HG03066 (cell line): ENCODE results near the gene KIRREL2.
A peak's percentile ranks its signal among the peaks of the same experiment; 100 is the strongest.
"Not testable (repeated sequence)": the region's sequence is repeated elsewhere in the genome, so short reads cannot be mapped to it uniquely, and the experiment has no call there.

Source experiments
- ATAC-seq: cut with Tn5 transposase; IDR thresholded peaks from one replicate; pipeline ENCODE4 v1.9.1; 2021; ENCODE audit warnings: low read depth; ENCODE audit not compliant: unreplicated experiment

Gene KIRREL2

GRCh38 chr19:35895911-35896642 is 39.4 kb downstream of the KIRREL2 start:
- no peak for ATAC-seq

- ATAC-seq: no peak
Measured at GRCh38 chr19:35896643-35897040, 39.9 kb downstream of the KIRREL2 start.

- ATAC-seq: no peak
Measured at GRCh38 chr19:35897706-35898451, 41.2 kb downstream of the KIRREL2 start.

DNA sequence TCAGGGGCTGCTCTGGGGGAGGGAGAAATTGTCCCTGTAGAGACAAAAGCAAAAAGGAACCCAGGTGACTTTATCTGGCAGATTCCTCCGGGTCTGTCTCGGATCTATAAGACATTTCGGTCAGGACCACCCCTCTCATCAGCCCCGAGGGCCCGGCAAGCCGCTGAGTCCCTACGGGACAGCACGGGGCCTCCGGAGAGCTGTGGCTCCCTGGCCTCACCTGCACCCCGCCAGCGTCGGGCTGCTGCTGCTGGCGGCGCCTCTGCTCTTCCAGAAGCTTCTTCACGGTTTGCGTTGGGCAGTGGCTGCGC is 41.7 kb downstream of the KIRREL2 start:
- no peak for ATAC-seq

- peak; percentile 37 for ATAC-seq
Measured at GRCh38 chr19:35899547-35900214, 43.0 kb downstream of the KIRREL2 start.

- no peak for ATAC-seq
Measured at GRCh38 chr19:35901055-35901644, 44.4 kb downstream of the KIRREL2 start.

GRCh38 chr19:35901854-35902661 is 45.3 kb downstream of the KIRREL2 start, which contains the start of gene HCST:
Gene HCST, plus strand, starts transcription at chr19:35902529. Its CDS starts 65 bp downstream, at chr19:35902594.
- ATAC-seq: no peak

GRCh38 chr19:35902870-35903475 is 46.3 kb downstream of the KIRREL2 start:
- no peak for ATAC-seq

DNA sequence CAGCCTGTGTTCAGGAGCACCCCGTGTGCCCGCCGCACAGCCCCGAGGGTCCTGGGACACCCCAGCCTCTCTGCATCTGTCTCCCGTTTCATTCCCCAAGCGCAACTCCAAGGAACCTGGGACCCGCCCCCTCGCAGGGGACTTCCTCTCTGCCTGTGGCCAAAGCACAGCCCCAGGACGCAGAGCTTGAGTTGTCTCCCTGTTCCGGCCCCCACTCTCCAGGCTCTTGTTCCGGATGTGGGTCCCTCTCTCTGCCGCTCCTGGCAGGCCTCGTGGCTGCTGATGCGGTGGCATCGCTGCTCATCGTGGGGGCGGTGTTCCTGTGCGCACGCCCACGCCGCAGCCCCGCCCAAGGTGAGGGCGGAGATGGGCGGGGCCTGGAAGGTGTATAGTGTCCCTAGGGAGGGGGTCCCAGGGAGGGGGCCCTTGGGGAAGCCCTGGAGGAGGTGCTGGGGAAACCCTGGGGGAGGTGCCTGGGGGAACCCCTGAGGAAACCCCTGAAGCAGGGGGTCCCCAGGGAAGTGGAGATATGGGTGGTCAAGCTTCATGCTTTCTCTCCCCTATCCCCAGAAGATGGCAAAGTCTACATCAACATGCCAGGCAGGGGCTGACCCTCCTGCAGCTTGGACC is 47.0 kb downstream of the KIRREL2 start:
- ATAC-seq: no peak

- no peak for ATAC-seq
Measured at GRCh38 chr19:35904311-35905068, 47.8 kb downstream of the KIRREL2 start.

GRCh38 chr19:35905178-35905727 is 48.5 kb downstream of the KIRREL2 start:
- ATAC-seq: no peak

DNA sequence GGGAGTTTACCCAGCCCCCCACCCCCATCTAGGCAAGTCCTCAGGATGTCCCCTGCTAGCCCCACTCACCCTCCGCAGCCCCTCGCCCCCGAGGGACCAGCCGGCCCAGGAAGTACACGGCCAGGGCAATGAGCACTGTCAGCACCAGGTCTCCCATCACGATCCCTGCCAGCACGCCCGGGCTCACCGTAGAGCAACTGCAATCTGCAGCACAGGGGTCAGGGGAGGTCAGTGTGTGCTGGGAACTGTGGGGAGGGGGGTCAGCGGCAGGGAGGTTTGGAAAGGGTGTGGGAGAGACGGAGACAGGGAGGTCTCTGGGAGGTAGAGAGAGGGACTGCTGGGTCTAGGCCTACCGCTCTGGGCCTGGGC is 50.6 kb downstream of the KIRREL2 start:
- no peak for ATAC-seq

- no peak for ATAC-seq
Measured at GRCh38 chr19:35908010-35908441, 51.3 kb downstream of the KIRREL2 start, which contains the start of gene TYROBP. Gene TYROBP, minus strand, starts transcription at chr19:35908295. Its CDS starts 67 bp downstream, at chr19:35908228.

- no peak for ATAC-seq
Measured at GRCh38 chr19:35908973-35909683, 52.4 kb downstream of the KIRREL2 start.

GRCh38 chr19:35909684-35910035 is 52.9 kb downstream of the KIRREL2 start:
- ATAC-seq: no peak

- not testable (repeated sequence) for ATAC-seq
Measured at GRCh38 chr19:35910355-35910754, 53.6 kb downstream of the KIRREL2 start.

- no peak for ATAC-seq
Measured at GRCh38 chr19:35911173-35911572, 54.5 kb downstream of the KIRREL2 start.

- no peak for ATAC-seq
Measured at GRCh38 chr19:35911790-35912189, 55.1 kb downstream of the KIRREL2 start.
